HAP-1 (cell line): ENCODE data around the gene CHCHD6.

Experiments
- DNase-seq, 2 experiments: peaks; one replicate each; pipeline ENCODE4 v3.0.0-alpha.2; 2016 to 2020; ENCODE audit warnings: low spot score in 2 of 2
- H3K27me3 ChIP-seq: fragments of 250-450 bp; sonication (Bioruptor Pico); 2 replicates; pipeline ENCODE4 v1.5.1; 2020; ENCODE audit warnings: low read depth, mild to moderate bottlenecking, moderate library complexity
- H3K36me3 ChIP-seq: fragments of 250-450 bp; sonication (Bioruptor Pico); replicated peaks from 2 replicates; pipeline ENCODE4 v1.5.1; 2020; ENCODE audit warnings: mild to moderate bottlenecking
- H3K4me1 ChIP-seq: fragments of 250-450 bp; sonication (Bioruptor Pico); 2 replicates; pipeline ENCODE4 v1.5.1; 2020; ENCODE audit warnings: mild to moderate bottlenecking
- H3K4me3 ChIP-seq: fragments of 250-450 bp; sonication (Bioruptor Pico); 2 replicates; pipeline ENCODE4 v1.5.1; 2020; ENCODE audit warnings: mild to moderate bottlenecking, moderate library complexity
- H3K9me3 ChIP-seq: fragments of 250-450 bp; sonication (Bioruptor Pico); 2 replicates; pipeline ENCODE4 v1.5.1; 2020; ENCODE audit warnings: mild to moderate bottlenecking, moderate library complexity
- in situ Hi-C: fragments of 300-500 bp; cut with MboI; formaldehyde crosslinking; loops from 3 replicates; pipeline ENCODE4 v1.14.3; 2020; ENCODE audit warnings: low sequenced_read_pairs, inconsistent platforms, mixed read lengths

CHCHD6 gene

DNA sequence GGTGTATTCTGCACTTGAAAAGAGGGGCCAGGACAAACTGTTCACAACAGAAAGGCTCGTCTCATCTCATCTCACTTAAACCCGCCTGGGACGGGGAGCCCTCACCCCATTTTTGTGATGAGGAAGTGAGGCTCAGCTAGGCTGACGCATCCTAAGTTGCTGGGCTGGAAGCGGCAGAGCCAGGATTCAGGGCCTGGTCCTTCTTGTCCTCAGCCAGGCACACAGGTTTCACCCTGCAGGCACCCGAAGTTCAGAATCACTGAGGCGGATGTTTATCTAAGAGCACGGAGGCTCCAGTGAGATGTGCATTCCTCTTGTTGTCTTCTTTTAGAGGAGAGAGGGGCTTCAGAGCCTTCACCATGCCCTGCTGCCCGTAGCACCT, 227.8 kb downstream of the CHCHD6 start:
- Histone ChIP-seq H3K4me1 (peaks cover 10% of the 10 kb centered on the region), H3K4me3 (no peak overlapping the region), H3K27me3 (no peaks in the 10 kb centered on the region), H3K36me3 (no peaks in the 10 kb centered on the region), H3K9me3 (no peaks in the 10 kb centered on the region)
- no peak for DNase-seq
- in situ Hi-C loops, result no loop called here

DNA sequence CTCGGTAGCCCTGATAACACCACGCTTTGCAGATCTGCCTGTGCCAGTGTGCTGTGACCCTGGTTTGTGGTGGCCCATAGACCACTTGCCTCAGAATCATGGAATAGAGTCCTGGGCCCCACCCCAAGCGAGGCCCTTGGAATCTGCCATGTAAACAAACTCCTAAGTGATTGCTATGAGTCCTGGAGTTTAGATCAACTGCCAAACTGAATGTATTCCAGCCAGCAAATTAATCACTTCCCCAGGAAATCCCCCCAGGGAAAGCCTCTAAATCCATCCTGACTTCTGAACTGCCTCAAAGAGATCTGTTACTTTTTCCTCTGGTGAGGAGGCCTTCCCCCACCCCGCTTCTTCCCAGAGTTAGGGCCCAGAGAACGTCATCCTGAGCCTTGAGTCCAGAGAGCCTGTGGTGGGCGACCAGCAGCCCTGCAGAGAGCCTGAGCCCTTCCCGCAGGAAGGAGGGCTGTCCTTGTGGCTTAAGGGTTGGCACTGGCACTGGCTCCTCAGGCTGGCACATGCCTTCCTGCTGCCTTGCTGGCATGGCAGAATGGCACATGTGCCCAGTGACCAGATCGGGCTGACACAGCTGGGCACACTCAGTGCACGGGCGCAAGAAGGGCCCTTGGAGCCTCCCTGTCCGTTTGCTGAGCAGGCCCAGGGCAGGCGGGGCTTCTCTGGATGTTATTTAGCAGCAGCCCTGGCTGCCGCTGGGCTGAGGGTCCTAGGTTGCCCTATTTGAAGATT, 228.3 kb downstream of the CHCHD6 start:
- H3K9me3 ChIP-seq, result no peaks in the 10 kb centered on the region
- no peak for DNase-seq
- H3K4me3 ChIP-seq, result no peak overlapping the region
- in situ Hi-C loops, result no loop called here
- no peaks in the 10 kb centered on the region for H3K27me3 ChIP-seq
- H3K4me1 ChIP-seq, result peaks cover 4% of the 10 kb centered on the region
- no peaks in the 10 kb centered on the region for H3K36me3 ChIP-seq

- Histone ChIP-seq H3K36me3 (no peaks in the 10 kb centered on the region), H3K27me3 (no peaks in the 10 kb centered on the region), H3K4me3 (no peak overlapping the region), H3K9me3 (no peaks in the 10 kb centered on the region), H3K4me1 (no peaks in the 10 kb centered on the region)
- in situ Hi-C loops, result no loop called here
- DNase-seq, result no peak
Observed at GRCh38 chr3:126934031-126934531, 230.0 kb downstream of the CHCHD6 start.

DNA sequence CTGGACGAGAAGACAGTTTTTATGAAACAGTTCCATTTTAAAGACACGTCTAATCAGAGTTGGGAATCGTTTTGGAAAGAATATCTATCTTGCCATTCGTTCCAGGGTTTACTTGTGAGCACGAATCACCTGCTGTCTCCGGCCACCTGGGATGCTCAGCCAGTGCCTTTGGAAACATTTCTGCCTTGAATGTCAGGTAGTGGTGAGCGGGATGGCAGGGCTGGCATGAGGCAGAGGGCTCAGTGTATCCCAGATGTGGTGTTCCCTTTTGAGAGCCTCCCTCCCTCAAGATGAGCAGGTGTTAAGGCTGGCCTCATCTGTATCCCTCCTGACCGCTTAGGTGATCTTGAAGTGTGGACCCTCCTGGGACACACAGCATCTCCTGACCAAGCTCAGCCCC, 231.0 kb downstream of the CHCHD6 start:
- no peak for DNase-seq
- Histone ChIP-seq H3K9me3 (no peaks in the 10 kb centered on the region), H3K36me3 (no peaks in the 10 kb centered on the region), H3K27me3 (no peaks in the 10 kb centered on the region), H3K4me1 (no peaks in the 10 kb centered on the region), H3K4me3 (no peak overlapping the region)
- in situ Hi-C loops, result no loop called here

GRCh38 chr3:126935756-126936509, 231.9 kb downstream of the CHCHD6 start:
- no peaks in the 10 kb centered on the region for H3K36me3 ChIP-seq
- no peaks in the 10 kb centered on the region for H3K27me3 ChIP-seq
- no peaks in the 10 kb centered on the region for H3K4me1 ChIP-seq
- no peak for DNase-seq
- H3K4me3 ChIP-seq, result no peak overlapping the region
- in situ Hi-C loops, result no loop called here
- H3K9me3 ChIP-seq, result no peaks in the 10 kb centered on the region

DNA sequence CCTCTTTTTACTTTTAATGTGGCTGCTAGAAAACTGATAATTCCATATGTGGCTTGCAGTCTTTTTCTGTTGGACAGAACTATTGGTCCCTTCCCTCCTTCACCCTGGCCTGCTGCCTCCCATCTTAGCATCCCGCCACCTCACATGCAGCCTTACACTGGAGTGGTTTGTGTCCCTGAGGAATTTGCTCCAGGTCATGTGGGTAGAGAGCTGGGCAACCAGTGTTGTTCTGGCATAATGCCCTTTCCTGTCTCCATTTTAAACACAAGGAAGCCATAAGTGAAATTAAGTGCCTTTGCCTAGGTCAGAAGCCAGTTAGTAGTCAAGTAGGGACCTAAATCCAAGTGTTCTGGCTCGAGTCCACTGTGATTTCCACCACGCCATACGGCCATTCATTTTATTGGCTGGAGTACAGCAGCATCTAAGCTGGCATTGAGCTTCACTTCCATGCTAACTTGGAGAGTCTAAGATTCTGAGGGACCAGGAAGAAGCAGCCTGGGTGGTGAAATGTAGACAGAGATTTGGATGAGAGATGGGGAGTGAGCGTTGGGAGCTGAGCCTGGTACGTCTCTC, 232.9 kb downstream of the CHCHD6 start:
- in situ Hi-C loops, result no loop called here
- no peaks in the 10 kb centered on the region for H3K4me1 ChIP-seq
- H3K36me3 ChIP-seq, result no peaks in the 10 kb centered on the region
- H3K4me3 ChIP-seq, result no peak overlapping the region
- H3K9me3 ChIP-seq, result no peaks in the 10 kb centered on the region
- no peaks in the 10 kb centered on the region for H3K27me3 ChIP-seq
- no peak for DNase-seq

GRCh38 chr3:126937533-126937932, 233.5 kb downstream of the CHCHD6 start:
- H3K36me3 ChIP-seq, result no peaks in the 10 kb centered on the region
- in situ Hi-C loops, result no loop called here
- DNase-seq, result no peak
- no peaks in the 10 kb centered on the region for H3K27me3 ChIP-seq
- H3K4me3 ChIP-seq, result no peak overlapping the region
- no peaks in the 10 kb centered on the region for H3K4me1 ChIP-seq
- no peaks in the 10 kb centered on the region for H3K9me3 ChIP-seq

- Histone ChIP-seq H3K4me1 (no peaks in the 10 kb centered on the region), H3K4me3 (no peak overlapping the region), H3K36me3 (no peaks in the 10 kb centered on the region), H3K9me3 (no peaks in the 10 kb centered on the region), H3K27me3 (no peaks in the 10 kb centered on the region)
- DNase-seq, result no peak
- in situ Hi-C loops, result no loop called here
Observed at GRCh38 chr3:126937973-126938372, 233.9 kb downstream of the CHCHD6 start.

GRCh38 chr3:126938520-126939337, 234.7 kb downstream of the CHCHD6 start:
- no peaks in the 10 kb centered on the region for H3K27me3 ChIP-seq
- no peaks in the 10 kb centered on the region for H3K9me3 ChIP-seq
- DNase-seq, result no peak
- no peaks in the 10 kb centered on the region for H3K36me3 ChIP-seq
- no peaks in the 10 kb centered on the region for H3K4me1 ChIP-seq
- no peak overlapping the region for H3K4me3 ChIP-seq
- in situ Hi-C loops, result no loop called here

DNA sequence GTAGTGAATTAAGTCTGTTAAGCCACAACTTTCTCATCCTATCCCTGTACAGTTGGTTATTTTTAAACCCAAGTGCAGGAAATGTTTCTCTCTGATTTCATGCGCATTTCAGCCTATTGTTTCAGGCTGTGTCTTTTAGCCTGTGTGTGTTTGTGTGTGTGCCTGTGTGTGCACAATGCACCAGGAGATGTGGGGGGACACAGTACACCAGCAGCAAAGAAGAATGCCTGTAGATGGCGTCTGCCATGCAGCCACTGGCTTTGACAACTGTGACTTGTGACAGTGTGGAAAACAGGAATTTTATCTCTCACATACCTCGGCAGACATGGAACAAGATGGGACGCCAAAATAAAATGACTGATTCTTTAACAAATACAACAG, 235.3 kb downstream of the CHCHD6 start:
- Histone ChIP-seq H3K27me3 (no peaks in the 10 kb centered on the region), H3K4me3 (no peak overlapping the region), H3K9me3 (no peaks in the 10 kb centered on the region), H3K4me1 (no peaks in the 10 kb centered on the region), H3K36me3 (no peaks in the 10 kb centered on the region)
- in situ Hi-C loops, result no loop called here
- DNase-seq, result peak in 1 of 2 experiments; percentile 29

GRCh38 chr3:126939733-126940132, 235.7 kb downstream of the CHCHD6 start:
- in situ Hi-C loops, result no loop called here
- H3K36me3 ChIP-seq, result no peaks in the 10 kb centered on the region

GRCh38 chr3:126941721-126942270, 237.8 kb downstream of the CHCHD6 start:
- H3K4me1 ChIP-seq, result no peaks in the 10 kb centered on the region
- H3K9me3 ChIP-seq, result no peaks in the 10 kb centered on the region
- no peak overlapping the region for H3K4me3 ChIP-seq
- no peaks in the 10 kb centered on the region for H3K27me3 ChIP-seq
- DNase-seq, result no peak
- no peaks in the 10 kb centered on the region for H3K36me3 ChIP-seq
- in situ Hi-C loops, result no loop called here

More at GRCh38 chr3:126939733-126940132, 235.7 kb downstream of the CHCHD6 start:
- Histone ChIP-seq H3K4me3 (no peak overlapping the region), H3K4me1 (no peaks in the 10 kb centered on the region), H3K9me3 (no peaks in the 10 kb centered on the region), H3K27me3 (no peaks in the 10 kb centered on the region)
- DNase-seq, result no peak
